ENCODE results near the gene GAD1. TPM values are rescaled to one million over a fixed set of nuclear protein-coding genes. Genes with fewer than 3 reads are reported as not detected.
A peak's percentile ranks its signal among the peaks of the same experiment; 100 is the strongest.

Gene GAD1
- total and polyA plus RNA-seq, 2 of the 8 experiments (the other 6 are each of a cell fraction or from before 2014, with no cell fraction given): 0.65 to 1.0 TPM

DNA sequence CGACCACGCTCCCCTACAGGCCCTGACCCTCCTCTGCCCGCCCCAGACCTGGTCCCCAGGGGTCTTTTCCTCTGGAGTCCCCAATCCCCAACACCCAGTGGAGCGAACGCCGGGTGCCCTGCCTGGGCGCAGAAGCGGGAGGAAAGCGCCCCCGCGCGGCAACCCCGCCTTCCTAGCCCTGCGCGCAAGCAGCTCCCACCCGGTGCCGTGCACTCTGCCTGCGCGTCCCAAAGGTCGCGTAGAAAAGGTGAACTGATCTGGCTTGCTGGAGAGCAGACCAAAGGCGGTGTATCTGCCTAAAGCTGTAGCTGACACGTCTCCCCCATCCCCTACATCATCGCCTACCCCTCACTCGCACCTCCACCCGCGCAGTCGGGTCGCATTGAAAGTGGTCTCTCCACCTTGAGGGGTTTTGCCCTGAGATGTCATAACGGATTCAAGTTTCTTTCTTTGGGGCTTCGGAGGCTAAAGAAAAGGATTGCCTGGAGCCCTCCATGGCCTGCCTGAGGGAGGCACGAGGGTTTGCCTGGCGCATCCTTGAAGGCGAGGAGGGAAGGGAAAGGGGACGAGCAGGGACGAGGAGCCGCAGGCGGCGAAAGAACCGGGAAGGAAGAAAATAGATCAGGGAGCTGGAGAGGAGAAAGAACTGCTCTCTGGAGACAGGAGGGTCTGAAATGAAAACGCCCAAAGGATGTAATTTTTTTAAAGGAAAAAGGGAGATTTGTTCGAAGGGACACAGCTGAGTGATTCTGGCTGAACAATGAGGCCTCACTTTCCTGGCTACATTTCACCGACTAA lies 5.8 kb downstream of the GAD1 start (continued):
- TF ChIP-seq KDM4A (IDR thresholded peaks at IDR 0.05; ENCODE audit: low read depth, low read length, severe bottlenecking) (peak; percentile 58), MAFK (IDR thresholded peaks at IDR 0.05; ENCODE audit: low read depth, low read length) (no peak), KDM5A (IDR thresholded peaks at IDR 0.05; ENCODE audit: low read length) (no peak), SUZ12 (IDR thresholded peaks at IDR 0.05; ENCODE audit: low read length) (peak; percentile 96), RAD21 (IDR thresholded peaks at IDR 0.05 in 1 of 2, conservative IDR thresholded peaks at IDR 0.05 in 1 of 2; ENCODE audit: low read depth in 2 of 2, low read length in 2 of 2) (peak; percentile 39 to 63; a peak in 3 of 4 replicates), NRF1 (IDR thresholded peaks at IDR 0.05; ENCODE audit: low read depth, low read length) (no peak), CTBP2 (IDR thresholded peaks at IDR 0.05; ENCODE audit: borderline replicate concordance, insufficient read depth, insufficient read length, low read length) (no peak), POLR2AphosphoS5 (IDR thresholded peaks at IDR 0.05; ENCODE audit: low read depth, low read length) (no peak), NANOG (IDR thresholded peaks at IDR 0.05; ENCODE audit: insufficient read depth, low read depth, low read length, poor library complexity, severe bottlenecking) (no peak), TAF1 (IDR thresholded peaks at IDR 0.05; ENCODE audit: low read depth, low read length) (no peak), RNF2 (IDR thresholded peaks at IDR 0.05; ENCODE audit: borderline replicate concordance, low read depth, low read length, missing control alignments, poor library complexity, severe bottlenecking) (peak; percentile 92), HDAC2 (IDR thresholded peaks at IDR 0.05; ENCODE audit: borderline replicate concordance in 1 of 2, low read depth in 2 of 2, low read length in 2 of 2) (peak in 1 of 2 experiments; percentile 8; a peak in 1 of 4 replicates), SAP30 (IDR thresholded peaks at IDR 0.05; ENCODE audit: insufficient read depth, insufficient replicate concordance, low read length) (peak; percentile 33), EGR1 (IDR thresholded peaks at IDR 0.05; ENCODE audit: borderline replicate concordance, low read depth, low read length) (0 out of 2 replicates have a peak, but pooled peaks have one; percentile 9), GTF2F1 (IDR thresholded peaks at IDR 0.05; ENCODE audit: borderline replicate concordance, low read depth, low read length) (no peak), FOSL1 (IDR thresholded peaks at IDR 0.05; ENCODE audit: insufficient read depth, low read depth, low read length) (no peak), CEBPB (IDR thresholded peaks at IDR 0.05; ENCODE audit: low read depth, low read length) (no peak), PHF8 (conservative IDR thresholded peaks at IDR 0.05; ENCODE audit: low read depth, low read length) (no peak)
- TF ChIP-seq, protein P1, sequence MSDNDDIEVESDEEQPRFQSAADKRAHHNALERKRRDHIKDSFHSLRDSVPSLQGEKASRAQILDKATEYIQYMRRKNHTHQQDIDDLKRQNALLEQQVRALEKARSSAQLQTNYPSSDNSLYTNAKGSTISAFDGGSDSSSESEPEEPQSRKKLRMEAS (IDR thresholded peaks at IDR 0.05): peak; percentile 92
- TF ChIP-seq, protein P2, sequence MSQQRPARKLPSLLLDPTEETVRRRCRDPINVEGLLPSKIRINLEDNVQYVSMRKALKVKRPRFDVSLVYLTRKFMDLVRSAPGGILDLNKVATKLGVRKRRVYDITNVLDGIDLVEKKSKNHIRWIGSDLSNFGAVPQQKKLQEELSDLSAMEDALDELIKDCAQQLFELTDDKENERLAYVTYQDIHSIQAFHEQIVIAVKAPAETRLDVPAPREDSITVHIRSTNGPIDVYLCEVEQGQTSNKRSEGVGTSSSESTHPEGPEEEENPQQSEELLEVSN (IDR thresholded peaks at IDR 0.05): peak; percentile 93
